ENCODE results near the gene CYTL1. TPM values are rescaled to one million over a fixed set of nuclear protein-coding genes. Genes with fewer than 3 reads are reported as not detected.

The CYTL1 gene
- total RNA-seq, 1 experiment from 2014 or later: not detected

DNA sequence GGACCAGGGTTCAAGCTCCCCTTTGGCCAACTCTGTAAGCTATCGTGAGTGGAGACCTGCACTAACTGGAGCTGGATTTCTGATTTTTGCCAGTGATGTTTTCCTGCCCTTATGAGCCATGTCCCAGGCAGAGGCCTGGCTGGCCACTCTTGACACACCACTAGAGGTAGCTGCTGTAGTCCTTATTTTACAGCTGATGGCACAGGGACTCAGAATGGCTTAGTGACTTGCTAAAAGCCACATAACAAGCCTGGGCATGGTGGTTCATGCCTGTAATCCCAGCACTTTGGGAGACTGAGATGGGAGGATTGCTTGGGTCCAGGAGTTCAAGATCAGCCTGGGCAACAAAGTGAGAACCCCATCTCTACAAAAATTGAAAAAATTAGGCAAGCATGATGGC, 33.4 kb downstream of the CYTL1 start:
- no peak; the same call in 1 of the 2 replicates for ATAC-seq
- Histone ChIP-seq H3K9me2 (replicated peaks; ENCODE audit: low read length) (no peaks in the 10 kb centered on the region), H3K36me3 (ENCODE audit: low read depth, low read length) (no peaks in the 10 kb centered on the region), H3K27me3 (ENCODE audit: low read length) (no peaks in the 10 kb centered on the region), H3F3A (ENCODE audit: low read length, unreplicated experiment) (no peaks in the 10 kb centered on the region), H3K4me1 (ENCODE audit: insufficient read depth, low read length) (peaks cover 13% of the 10 kb centered on the region), H3K79me2 (ENCODE audit: low read length) (no peaks in the 10 kb centered on the region), H3K9me3 (ENCODE audit: low read length) (no peaks in the 10 kb centered on the region), H2AFZ (ENCODE audit: low read length) (no peak overlapping the region), H3K27ac (ENCODE audit: low read length) (no peak overlapping the region), H4K20me1 (ENCODE audit: low read length) (no peaks in the 10 kb centered on the region), H3K9ac (ENCODE audit: low read length) (no peak overlapping the region), H3K4me2 (ENCODE audit: low read length) (no peak overlapping the region), H3K4me3 (ENCODE audit: low read length) (no peak overlapping the region)
- no TSS peak for BruUV-seq (replicated peaks)
- intact Hi-C loops (cut with micrococcal nuclease): no loop called here
- peak; percentile 44 for DNase-seq
- POLR2A ChIA-PET (ENCODE audit: unreplicated experiment): no interaction called here
- CTCF ChIA-PET: no interaction called here
- TF ChIP-seq, protein P1, sequence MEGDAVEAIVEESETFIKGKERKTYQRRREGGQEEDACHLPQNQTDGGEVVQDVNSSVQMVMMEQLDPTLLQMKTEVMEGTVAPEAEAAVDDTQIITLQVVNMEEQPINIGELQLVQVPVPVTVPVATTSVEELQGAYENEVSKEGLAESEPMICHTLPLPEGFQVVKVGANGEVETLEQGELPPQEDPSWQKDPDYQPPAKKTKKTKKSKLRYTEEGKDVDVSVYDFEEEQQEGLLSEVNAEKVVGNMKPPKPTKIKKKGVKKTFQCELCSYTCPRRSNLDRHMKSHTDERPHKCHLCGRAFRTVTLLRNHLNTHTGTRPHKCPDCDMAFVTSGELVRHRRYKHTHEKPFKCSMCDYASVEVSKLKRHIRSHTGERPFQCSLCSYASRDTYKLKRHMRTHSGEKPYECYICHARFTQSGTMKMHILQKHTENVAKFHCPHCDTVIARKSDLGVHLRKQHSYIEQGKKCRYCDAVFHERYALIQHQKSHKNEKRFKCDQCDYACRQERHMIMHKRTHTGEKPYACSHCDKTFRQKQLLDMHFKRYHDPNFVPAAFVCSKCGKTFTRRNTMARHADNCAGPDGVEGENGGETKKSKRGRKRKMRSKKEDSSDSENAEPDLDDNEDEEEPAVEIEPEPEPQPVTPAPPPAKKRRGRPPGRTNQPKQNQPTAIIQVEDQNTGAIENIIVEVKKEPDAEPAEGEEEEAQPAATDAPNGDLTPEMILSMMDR (conservative IDR thresholded peaks at IDR 0.05; ENCODE audit: low read depth, low read length): peak; percentile 48
- TF ChIP-seq EZH2phosphoT487 (IDR thresholded peaks at IDR 0.05; ENCODE audit: borderline replicate concordance, low read length): no peak

DNA sequence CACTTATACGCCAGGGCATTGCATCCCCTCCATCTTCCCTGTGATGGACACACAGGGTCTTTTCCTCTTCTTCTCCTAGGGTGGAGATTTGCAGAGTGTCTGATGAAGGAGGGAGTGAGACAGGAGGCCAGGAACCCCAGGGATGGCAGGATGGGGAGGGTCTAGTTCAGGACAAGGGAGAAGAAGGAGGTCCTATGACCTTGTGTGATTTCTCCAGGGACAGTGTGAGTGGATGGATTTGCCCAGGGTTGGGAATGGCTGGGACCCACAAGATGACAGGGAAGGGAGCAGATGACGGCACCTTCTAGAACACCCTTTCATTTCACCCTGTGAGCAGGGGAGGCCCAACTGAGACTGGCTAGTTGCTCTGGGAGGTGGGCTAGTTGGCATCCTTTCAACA, 34.2 kb downstream of the CYTL1 start:
- no peak overlapping the region for H3K9ac ChIP-seq (ENCODE audit: low read length)
- H3K4me1 ChIP-seq (ENCODE audit: insufficient read depth, low read length): peaks cover 8% of the 10 kb centered on the region
- TF ChIP-seq EZH2 (IDR thresholded peaks at IDR 0.05; ENCODE audit: low read length, unreplicated experiment) (no peak), EZH2phosphoT487 (IDR thresholded peaks at IDR 0.05; ENCODE audit: borderline replicate concordance, low read length) (no peak)
- TF ChIP-seq, protein P1 (conservative IDR thresholded peaks at IDR 0.05; ENCODE audit: low read depth, low read length): no peak
- no peak overlapping the region for H3K27ac ChIP-seq (ENCODE audit: low read length)
- no peaks in the 10 kb centered on the region for H3K9me2 ChIP-seq (replicated peaks; ENCODE audit: low read length)
- DNase-seq (no peak), ATAC-seq (no peak)
- H3K4me2 ChIP-seq (ENCODE audit: low read length): no peak overlapping the region
- ChIA-PET POLR2A (ENCODE audit: unreplicated experiment) (no interaction called here), CTCF (no interaction called here)
- no peaks in the 10 kb centered on the region for H3K79me2 ChIP-seq (ENCODE audit: low read length)
- no peak overlapping the region for H2AFZ ChIP-seq (ENCODE audit: low read length)
- no peaks in the 10 kb centered on the region for H3F3A ChIP-seq (ENCODE audit: low read length, unreplicated experiment)
- no peaks in the 10 kb centered on the region for H3K9me3 ChIP-seq (ENCODE audit: low read length)
- no peaks in the 10 kb centered on the region for H4K20me1 ChIP-seq (ENCODE audit: low read length)
- H3K36me3 ChIP-seq (ENCODE audit: low read depth, low read length): no peaks in the 10 kb centered on the region
- H3K27me3 ChIP-seq (ENCODE audit: low read length): no peaks in the 10 kb centered on the region
- H3K4me3 ChIP-seq (ENCODE audit: low read length): no peak overlapping the region
- intact Hi-C loops (cut with micrococcal nuclease): no loop called here
- no TSS peak for BruUV-seq (replicated peaks)

DNA sequence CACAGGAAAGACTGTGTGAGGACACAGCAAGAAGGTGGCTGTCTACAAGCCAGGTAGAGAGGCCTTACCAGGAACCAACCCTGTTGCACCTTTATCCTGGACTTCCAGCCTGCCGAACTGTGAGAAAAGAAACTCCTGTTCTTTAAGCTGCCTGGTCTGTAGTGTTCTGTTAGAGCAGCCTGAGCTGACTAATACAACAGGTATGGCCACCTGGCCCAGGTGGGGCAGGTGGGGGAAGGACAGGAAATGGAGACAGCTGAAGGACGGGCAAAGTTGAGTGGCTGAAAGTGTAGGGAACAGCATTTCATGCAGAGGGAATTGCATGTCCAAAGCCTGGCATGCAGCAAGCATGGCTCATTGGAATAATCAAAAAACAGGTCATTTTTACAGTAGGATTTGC, 35.1 kb downstream of the CYTL1 start:
- Histone ChIP-seq H3K4me2 (ENCODE audit: low read length) (no peak overlapping the region), H3K27me3 (ENCODE audit: low read length) (no peaks in the 10 kb centered on the region)

More for the DNA sequence above, 35.1 kb downstream of the CYTL1 start:
- CTCF ChIA-PET: no interaction called here
- intact Hi-C loops (cut with micrococcal nuclease): no loop called here
- Histone ChIP-seq H3K9ac (ENCODE audit: low read length) (no peak overlapping the region), H3K4me3 (ENCODE audit: low read length) (no peak overlapping the region), H3K9me3 (ENCODE audit: low read length) (no peaks in the 10 kb centered on the region), H3K4me1 (ENCODE audit: insufficient read depth, low read length) (peaks cover 8% of the 10 kb centered on the region), H3K27ac (ENCODE audit: low read length) (peak overlapping the region; percentile 29; the same call in 1 of the 2 replicates), H4K20me1 (ENCODE audit: low read length) (no peaks in the 10 kb centered on the region), H3K9me2 (replicated peaks; ENCODE audit: low read length) (no peaks in the 10 kb centered on the region), H2AFZ (ENCODE audit: low read length) (no peak overlapping the region), H3F3A (ENCODE audit: low read length, unreplicated experiment) (no peaks in the 10 kb centered on the region), H3K79me2 (ENCODE audit: low read length) (no peaks in the 10 kb centered on the region), H3K36me3 (ENCODE audit: low read depth, low read length) (no peaks in the 10 kb centered on the region)
- no TSS peak for BruUV-seq (replicated peaks)
- peak; percentile 66 for DNase-seq
- ATAC-seq: no peak; the same call in 1 of the 2 replicates
- TF ChIP-seq EZH2 (IDR thresholded peaks at IDR 0.05; ENCODE audit: low read length, unreplicated experiment) (no peak), EZH2phosphoT487 (IDR thresholded peaks at IDR 0.05; ENCODE audit: borderline replicate concordance, low read length) (no peak)
- TF ChIP-seq, protein P1 (conservative IDR thresholded peaks at IDR 0.05; ENCODE audit: low read depth, low read length): no peak
- POLR2A ChIA-PET (ENCODE audit: unreplicated experiment): no interaction called here

Data from PC-3 (cell line).